ENCODE results near the gene HSPA2.

Gene HSPA2

DNA sequence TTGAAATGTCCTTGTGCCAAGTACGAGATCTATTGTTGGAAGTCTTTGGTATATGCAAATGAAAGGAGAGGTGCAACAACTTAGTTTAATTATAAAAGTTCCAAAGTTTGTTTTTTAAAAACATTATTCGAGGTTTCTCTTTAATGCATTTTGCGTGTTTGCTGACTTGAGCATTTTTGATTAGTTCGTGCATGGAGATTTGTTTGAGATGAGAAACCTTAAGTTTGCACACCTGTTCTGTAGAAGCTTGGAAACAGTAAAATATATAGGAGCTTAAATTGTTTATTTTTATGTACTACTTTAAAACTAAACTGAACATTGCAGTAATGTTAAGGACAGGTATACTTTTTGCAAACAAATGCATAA lies 2.3 kb downstream of the HSPA2 start:
- no peak for DNase-seq (ENCODE audit: low spot score)

DNA sequence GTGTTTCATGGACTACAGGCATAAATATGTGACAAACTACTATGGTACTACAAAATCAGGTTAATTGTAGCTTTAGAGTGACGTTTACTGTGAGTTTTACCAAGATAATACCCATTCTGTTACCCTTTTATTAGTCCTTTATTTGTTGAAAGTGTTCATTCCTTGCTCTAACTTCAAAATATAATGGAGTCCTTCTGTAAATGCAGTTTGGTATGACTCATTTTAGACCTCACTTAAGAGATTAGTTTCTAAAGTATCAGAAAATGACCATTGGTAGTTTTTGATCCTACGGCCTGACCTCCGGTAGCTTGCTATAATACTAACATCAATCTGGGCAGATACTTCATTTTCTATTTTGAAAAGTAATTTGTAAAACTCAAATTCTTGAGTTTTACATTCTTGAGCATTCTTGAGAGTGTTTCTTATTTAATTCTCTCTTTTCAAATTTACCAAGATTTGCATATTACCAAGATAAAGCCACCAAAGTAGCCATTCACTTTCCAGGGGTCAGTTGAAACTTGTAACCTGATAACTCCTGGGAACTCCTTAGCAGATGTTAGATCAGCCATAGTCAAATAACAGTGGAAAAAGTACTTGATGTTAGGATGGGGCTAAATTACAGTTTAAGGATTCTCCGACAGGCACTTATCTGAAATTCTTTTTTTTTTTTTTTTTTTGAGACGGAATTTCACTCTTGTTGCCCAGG lies 4.2 kb downstream of the HSPA2 start:
- no peak for DNase-seq (ENCODE audit: low spot score)
- in situ Hi-C loops (cut with MboI; ENCODE audit: low sequenced_read_pairs, unreplicated experiment): no loop called here
- TF ChIP-seq, protein P1, sequence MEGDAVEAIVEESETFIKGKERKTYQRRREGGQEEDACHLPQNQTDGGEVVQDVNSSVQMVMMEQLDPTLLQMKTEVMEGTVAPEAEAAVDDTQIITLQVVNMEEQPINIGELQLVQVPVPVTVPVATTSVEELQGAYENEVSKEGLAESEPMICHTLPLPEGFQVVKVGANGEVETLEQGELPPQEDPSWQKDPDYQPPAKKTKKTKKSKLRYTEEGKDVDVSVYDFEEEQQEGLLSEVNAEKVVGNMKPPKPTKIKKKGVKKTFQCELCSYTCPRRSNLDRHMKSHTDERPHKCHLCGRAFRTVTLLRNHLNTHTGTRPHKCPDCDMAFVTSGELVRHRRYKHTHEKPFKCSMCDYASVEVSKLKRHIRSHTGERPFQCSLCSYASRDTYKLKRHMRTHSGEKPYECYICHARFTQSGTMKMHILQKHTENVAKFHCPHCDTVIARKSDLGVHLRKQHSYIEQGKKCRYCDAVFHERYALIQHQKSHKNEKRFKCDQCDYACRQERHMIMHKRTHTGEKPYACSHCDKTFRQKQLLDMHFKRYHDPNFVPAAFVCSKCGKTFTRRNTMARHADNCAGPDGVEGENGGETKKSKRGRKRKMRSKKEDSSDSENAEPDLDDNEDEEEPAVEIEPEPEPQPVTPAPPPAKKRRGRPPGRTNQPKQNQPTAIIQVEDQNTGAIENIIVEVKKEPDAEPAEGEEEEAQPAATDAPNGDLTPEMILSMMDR (IDR thresholded peaks at IDR 0.05; ENCODE audit: borderline replicate concordance, control extremely low read depth, extremely low read depth, insufficient read depth, missing control alignments): no peak

More for the DNA sequence above, 2.3 kb downstream of the HSPA2 start:
- TF ChIP-seq, protein P1 (IDR thresholded peaks at IDR 0.05; ENCODE audit: borderline replicate concordance, control extremely low read depth, extremely low read depth, insufficient read depth, missing control alignments): no peak
- in situ Hi-C loops (cut with MboI; ENCODE audit: low sequenced_read_pairs, unreplicated experiment): no loop called here

DNA sequence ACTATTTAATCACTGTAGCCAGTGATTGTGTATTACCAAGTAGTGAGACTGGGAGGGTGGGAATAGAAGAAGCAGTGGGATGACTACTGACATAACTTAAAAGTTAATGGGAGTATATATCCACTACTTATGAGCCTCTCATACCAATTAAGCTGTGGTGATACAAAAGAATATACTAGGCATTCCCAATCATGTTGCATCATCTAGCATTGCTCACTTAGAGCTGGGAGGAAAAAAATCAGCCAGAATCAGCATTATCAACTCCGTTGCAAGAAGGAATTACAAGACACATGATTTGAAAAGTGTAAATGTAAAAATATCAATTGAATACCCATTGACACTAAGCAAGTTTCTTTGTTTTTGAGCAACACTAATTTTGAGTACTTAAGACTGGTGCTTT lies 8.5 kb downstream of the HSPA2 start:
- TF ChIP-seq, protein P1 (IDR thresholded peaks at IDR 0.05; ENCODE audit: borderline replicate concordance, control extremely low read depth, extremely low read depth, insufficient read depth, missing control alignments): no peak
- no peak for DNase-seq (ENCODE audit: low spot score)
- in situ Hi-C loops (cut with MboI; ENCODE audit: low sequenced_read_pairs, unreplicated experiment): no loop called here

DNA sequence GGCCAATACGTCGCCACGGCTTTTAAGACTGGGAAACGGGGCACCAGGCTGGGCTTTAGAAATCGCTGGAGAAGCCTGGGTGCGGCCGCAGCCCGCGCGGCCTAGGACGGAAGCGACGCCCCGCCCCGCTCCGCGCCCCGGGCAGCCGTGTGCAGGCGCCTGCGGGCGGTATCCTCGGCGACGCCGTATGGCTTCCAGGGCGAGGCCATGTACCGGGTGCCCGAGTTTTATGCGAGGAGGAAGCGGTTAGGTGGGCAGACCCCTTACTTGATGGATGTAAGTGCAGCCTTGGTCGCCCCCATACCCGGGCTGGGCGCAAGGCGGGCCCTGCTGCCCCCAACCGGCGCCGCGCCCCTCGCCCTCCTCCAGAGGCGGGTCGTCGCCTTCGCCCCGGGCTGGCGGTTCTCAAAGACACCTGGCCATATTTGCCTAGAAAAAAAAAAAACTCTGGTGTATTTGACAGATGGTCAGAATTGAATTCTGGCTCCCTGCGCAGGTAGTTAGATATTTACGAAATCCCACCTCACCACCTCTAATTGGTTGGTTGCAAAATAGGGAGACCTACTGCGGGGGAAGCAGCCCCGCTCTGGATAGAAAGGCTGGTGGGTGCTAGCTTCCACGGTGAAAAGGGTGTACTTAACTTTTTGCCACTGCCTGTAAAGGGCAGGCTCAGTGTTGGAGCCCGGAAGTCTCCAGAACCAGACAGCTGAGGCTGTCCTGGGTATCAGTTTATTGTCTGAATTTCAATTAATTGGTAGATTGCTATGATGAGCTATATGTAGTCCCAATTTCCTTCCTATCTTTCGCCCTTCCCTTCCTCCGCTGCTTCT lies 9.5 kb downstream of the HSPA2 start, which contains the start of gene PPP1R36:
Gene PPP1R36, plus strand, starts transcription at position 171 of the 830 bp plus-strand sequence. Its CDS starts 37 bp downstream, at position 208.
- in situ Hi-C loops (cut with MboI; ENCODE audit: low sequenced_read_pairs, unreplicated experiment): no loop called here
- peak; percentile 58 for DNase-seq (ENCODE audit: low spot score)
- TF ChIP-seq, protein P1 (IDR thresholded peaks at IDR 0.05; ENCODE audit: borderline replicate concordance, control extremely low read depth, extremely low read depth, insufficient read depth, missing control alignments): no peak

DNA sequence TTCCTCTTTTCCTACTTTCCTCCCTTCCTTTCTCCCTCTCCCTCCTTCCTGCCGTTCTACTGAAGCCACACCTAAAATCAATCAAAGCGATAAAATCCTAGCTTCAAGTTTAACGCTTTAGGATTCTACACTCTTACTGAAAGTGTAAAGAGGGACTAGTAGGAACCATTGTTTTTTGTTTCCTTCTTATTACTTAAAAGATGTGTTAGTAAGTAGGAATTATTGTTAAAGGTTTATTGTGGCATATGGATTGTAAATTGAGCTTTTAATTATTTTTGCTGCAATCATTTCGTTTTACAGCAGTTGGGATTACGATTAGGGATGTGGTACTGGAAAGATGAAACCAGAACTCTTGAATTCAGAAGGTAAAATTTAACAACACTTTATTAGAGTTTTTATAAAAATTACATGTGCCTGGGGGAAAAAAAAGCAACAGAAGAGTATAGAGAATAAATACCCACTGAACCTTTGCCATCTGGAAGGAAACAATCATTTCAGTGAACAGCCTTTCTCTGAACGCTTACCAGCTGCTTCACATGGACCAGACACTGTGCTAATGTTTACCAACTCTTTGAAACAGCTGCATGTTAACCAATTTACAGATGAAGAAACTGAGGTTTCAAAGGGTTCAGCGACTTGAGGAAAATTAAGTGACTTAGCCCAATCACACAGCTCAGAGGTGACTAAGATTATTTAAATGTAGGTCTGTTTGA lies 10.2 kb downstream of the HSPA2 start:
- TF ChIP-seq, protein P1 (IDR thresholded peaks at IDR 0.05; ENCODE audit: borderline replicate concordance, control extremely low read depth, extremely low read depth, insufficient read depth, missing control alignments): no peak
- in situ Hi-C loops (cut with MboI; ENCODE audit: low sequenced_read_pairs, unreplicated experiment): no loop called here
- DNase-seq (ENCODE audit: low spot score): no peak

- in situ Hi-C loops (cut with MboI; ENCODE audit: low sequenced_read_pairs, unreplicated experiment): no loop called here
- TF ChIP-seq, protein P1 (IDR thresholded peaks at IDR 0.05; ENCODE audit: borderline replicate concordance, control extremely low read depth, extremely low read depth, insufficient read depth, missing control alignments): no peak
- no peak for DNase-seq (ENCODE audit: low spot score)
These were observed 14.0 kb downstream of the HSPA2 start for GRCh38 chr14:64554556-64554955.

All from GM13976 (cell line).